CMK (cell line): ENCODE results near the gene SMS.

Experiments
- DNase-seq: peaks from one replicate; pipeline ENCODE4 v3.0.0-alpha.2; 2010; ENCODE audit warnings: low read depth

The SMS gene

GRCh38 chrX:21982311-21982710 is 41.8 kb downstream of the SMS start:
- DNase-seq = no peak

DNA sequence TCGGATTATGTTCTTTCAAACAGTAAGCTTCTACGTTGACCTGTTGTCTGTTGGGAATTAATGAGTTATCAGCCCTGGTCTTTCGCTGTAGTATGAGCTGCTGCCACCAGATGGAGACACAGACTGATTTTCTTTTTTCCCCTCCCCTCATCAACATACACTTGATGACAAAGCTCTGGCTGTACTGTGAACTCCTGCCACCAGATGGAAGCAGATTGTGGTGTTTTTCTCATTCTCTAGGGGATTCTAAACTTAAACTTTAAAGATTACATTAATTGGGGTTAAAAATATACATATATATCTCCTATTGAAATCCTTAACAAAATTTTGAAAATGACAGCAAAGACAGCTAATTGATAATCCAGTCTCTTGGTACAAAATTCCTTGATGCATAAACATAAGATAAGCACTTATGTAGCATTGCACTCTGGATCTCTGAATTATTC is 44.8 kb downstream of the SMS start:
- no peak for DNase-seq

DNA sequence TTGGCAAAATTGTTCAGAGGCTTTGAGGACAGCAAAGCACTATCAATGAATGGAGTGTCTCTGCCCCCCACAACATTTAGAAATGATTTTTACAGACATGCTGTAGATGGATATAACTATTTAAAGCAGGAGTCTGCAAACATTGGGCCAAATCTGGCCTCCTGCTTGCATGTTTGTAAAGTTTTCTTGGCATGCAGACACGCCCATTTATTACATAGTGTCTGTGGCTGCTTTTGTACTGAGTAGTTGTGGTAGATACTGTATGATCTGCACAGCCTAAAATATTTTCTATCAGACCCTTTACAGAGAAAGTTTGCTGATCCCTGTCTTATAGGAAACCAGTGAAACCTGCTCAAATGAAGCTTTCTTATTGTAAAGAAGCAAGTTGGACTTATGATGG is 46.1 kb downstream of the SMS start:
- no peak for DNase-seq

- DNase-seq = no peak
Measured at GRCh38 chrX:21989384-21989783, 48.9 kb downstream of the SMS start.

- DNase-seq = no peak
Measured at GRCh38 chrX:21990832-21991231, 50.3 kb downstream of the SMS start.

GRCh38 chrX:21991504-21991903 is 51.0 kb downstream of the SMS start:
- DNase-seq = no peak

DNA sequence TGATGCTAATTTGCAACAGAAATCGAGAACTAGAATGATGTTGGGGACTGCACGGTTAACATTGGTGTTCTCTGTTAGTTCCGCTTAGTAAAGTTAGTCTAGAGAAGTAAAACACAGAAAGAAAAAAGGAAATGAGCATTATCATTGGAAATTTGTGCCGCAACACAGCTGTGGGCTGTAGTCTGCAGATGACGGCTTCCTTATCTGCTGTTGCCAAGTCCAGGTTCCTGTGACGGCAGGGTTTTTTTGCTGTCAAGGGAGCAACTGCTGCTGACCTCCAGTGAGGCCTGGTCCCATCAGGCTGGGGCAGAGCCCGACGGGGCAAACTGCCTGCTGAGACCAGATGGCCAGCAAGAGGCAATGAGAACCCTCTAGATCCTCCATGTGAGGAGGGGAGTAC is 52.8 kb downstream of the SMS start:
- DNase-seq = peak; percentile 29

- DNase-seq = no peak
Measured at GRCh38 chrX:21996872-21997455, 56.5 kb downstream of the SMS start.

GRCh38 chrX:21998037-21998436 is 57.5 kb downstream of the SMS start:
- no peak for DNase-seq

GRCh38 chrX:22004866-22005265 is 64.4 kb downstream of the SMS start:
- DNase-seq = no peak

- DNase-seq = no peak
Measured at GRCh38 chrX:22012051-22012450, 71.5 kb downstream of the SMS start.

- DNase-seq = no peak
Measured at GRCh38 chrX:22012931-22013330, 72.4 kb downstream of the SMS start.

DNA sequence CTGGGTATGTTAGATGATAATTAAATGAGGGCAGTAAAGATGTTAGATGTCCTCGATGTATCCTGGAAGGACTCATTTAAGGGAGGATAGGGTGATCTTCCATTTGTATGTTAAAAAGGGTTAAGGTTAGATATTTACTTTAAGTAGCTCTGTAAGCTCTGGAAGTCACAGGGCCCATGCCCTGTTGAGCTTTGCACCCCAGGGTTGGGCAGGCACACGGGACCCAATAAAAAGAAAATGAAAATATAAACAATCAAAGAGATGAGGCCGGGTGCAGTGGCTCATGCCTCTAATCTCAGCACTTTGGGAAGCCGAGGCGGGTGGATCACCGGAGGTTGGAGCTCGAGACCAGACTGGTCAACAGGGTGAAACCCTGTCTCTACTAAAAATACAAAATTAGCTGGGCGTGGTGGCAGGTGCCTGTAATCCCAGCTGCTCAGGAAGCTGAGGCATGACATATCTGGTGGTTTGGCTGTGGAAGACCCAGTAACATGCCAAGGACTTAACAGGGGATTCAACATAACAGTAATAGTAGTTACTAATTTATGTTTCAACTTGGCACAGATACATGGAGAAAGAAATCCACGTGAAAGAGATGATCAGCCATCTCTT is 74.7 kb downstream of the SMS start:
- no peak for DNase-seq

GRCh38 chrX:22021751-22022324 is 81.3 kb downstream of the SMS start:
- DNase-seq = no peak

- DNase-seq = no peak
Measured at GRCh38 chrX:22024577-22024976, 84.1 kb downstream of the SMS start.

DNA sequence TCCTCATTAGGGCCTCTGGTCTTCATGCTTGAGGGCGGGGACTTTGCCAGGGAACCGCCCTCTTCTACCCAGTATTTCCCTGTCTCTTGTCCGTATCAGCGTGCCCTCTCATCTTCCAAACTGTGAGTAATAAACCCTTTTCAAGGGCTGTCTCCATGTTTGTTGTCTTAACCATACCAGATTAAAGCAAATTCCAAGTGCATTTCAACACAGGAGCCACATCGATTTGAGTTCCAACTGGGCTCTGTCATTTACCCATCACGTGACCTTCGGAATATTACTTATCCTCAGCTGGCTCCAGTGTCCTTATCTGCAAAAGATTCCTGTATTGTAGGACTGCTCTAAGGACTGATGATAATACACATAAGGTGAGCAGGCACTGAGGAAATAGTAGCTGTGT is 85.2 kb downstream of the SMS start:
- DNase-seq = no peak

GRCh38 chrX:22026731-22027130 is 86.2 kb downstream of the SMS start:
- DNase-seq = no peak

GRCh38 chrX:22032084-22032483 is 91.6 kb downstream of the SMS start, which contains the start of gene PHEX:
PHEX (plus strand) TSS chrX:22032325; CDS start chrX:22033006, 681 bp downstream.
- no peak for DNase-seq

DNA sequence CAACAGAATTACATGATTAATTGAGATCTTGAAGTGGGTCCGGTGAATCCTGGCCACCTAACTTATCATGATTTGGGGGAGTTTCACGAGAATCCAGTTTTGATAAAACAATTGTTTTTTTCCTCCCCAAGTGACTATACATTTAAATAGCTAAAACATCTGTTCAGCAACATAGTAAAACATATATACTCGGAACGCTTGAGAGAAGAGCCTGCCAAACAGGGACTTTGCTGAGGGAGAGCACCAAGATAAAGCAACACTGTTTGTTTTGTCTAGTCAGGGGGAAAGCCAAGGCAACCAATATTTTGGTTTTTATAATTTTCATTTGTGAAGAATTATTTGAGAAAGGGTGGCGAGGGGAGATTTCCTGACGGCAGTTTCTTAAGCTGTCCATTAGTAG is 92.0 kb downstream of the SMS start:
- no peak for DNase-seq

- no peak for DNase-seq
Measured at GRCh38 chrX:22033818-22034217, 93.3 kb downstream of the SMS start.

- DNase-seq = no peak
Measured at GRCh38 chrX:22035236-22035635, 94.7 kb downstream of the SMS start.

DNA sequence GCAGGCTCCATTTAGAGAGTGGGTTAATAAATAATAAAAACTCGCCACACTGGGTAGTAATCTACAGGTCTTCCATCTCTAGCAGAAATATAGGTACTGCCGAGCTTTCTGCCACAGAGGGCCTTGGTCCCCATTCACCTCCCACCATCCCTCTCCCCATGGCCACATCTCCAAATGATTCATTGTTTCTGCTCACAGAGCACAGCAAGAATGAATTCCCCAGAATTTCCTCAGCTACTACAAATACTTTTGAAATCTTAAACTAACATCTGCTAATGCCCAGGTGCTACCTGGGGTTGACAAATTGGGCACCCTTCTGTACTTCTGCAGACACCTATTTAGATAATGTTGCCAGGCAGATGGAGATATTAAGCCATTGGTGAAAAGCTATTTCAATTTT is 96.7 kb downstream of the SMS start:
- DNase-seq = no peak

- no peak for DNase-seq
Measured at GRCh38 chrX:22037911-22038537, 97.5 kb downstream of the SMS start.
